ENCODE results near the gene SRR.

Gene SRR

GRCh38 chr17:2369551-2370210, 65.9 kb downstream of the SRR start:
- Mint-ChIP-seq H3K4me3 (no peak overlapping the region), H3K9me3 (no peaks in the 10 kb centered on the region), H3K36me3 (peaks cover 30% of the 10 kb centered on the region), H3K4me1 (no peaks in the 10 kb centered on the region), H3K27ac (no peak overlapping the region), H3K27me3 (no peaks in the 10 kb centered on the region)
- ATAC-seq = no peak

GRCh38 chr17:2370211-2370589, 66.5 kb downstream of the SRR start:
- Mint-ChIP-seq H3K27me3 (no peaks in the 10 kb centered on the region), H3K27ac (no peak overlapping the region), H3K4me3 (no peak overlapping the region)

GRCh38 chr17:2371183-2372130, 67.7 kb downstream of the SRR start:
- H3K9me3 Mint-ChIP-seq = no peaks in the 10 kb centered on the region
- H3K4me1 Mint-ChIP-seq = no peaks in the 10 kb centered on the region
- ATAC-seq = no peak
- H3K27ac Mint-ChIP-seq = no peak overlapping the region
- no peaks in the 10 kb centered on the region for H3K27me3 Mint-ChIP-seq
- no peak overlapping the region for H3K4me3 Mint-ChIP-seq
- H3K36me3 Mint-ChIP-seq = peaks cover 30% of the 10 kb centered on the region

More at GRCh38 chr17:2370211-2370589, 66.5 kb downstream of the SRR start:
- ATAC-seq = no peak
- Mint-ChIP-seq H3K36me3 (peaks cover 26% of the 10 kb centered on the region), H3K4me1 (no peaks in the 10 kb centered on the region), H3K9me3 (no peaks in the 10 kb centered on the region)

- H3K27ac Mint-ChIP-seq = no peak overlapping the region
- no peak overlapping the region for H3K4me3 Mint-ChIP-seq
- H3K27me3 Mint-ChIP-seq = no peaks in the 10 kb centered on the region
- peaks cover 30% of the 10 kb centered on the region for H3K36me3 Mint-ChIP-seq
- ATAC-seq = peak; percentile 34
- no peaks in the 10 kb centered on the region for H3K4me1 Mint-ChIP-seq
- H3K9me3 Mint-ChIP-seq = no peaks in the 10 kb centered on the region
These were observed 68.4 kb downstream of the SRR start for GRCh38 chr17:2372180-2372579.

GRCh38 chr17:2372681-2373080, 68.9 kb downstream of the SRR start:
- Mint-ChIP-seq H3K27ac (no peak overlapping the region), H3K4me3 (no peak overlapping the region), H3K27me3 (no peaks in the 10 kb centered on the region), H3K4me1 (no peaks in the 10 kb centered on the region), H3K9me3 (no peaks in the 10 kb centered on the region), H3K36me3 (peaks cover 32% of the 10 kb centered on the region)
- no peak for ATAC-seq

- Mint-ChIP-seq H3K27me3 (no peaks in the 10 kb centered on the region), H3K4me1 (no peaks in the 10 kb centered on the region), H3K27ac (no peak overlapping the region), H3K36me3 (peaks cover 35% of the 10 kb centered on the region), H3K4me3 (no peak overlapping the region), H3K9me3 (no peaks in the 10 kb centered on the region)
- ATAC-seq = no peak
These were observed 69.4 kb downstream of the SRR start for GRCh38 chr17:2373179-2373578.
